Panc1 (cell line): ENCODE data around the gene FAM9A.

ENCODE experiments used
- CTCF ChIP-seq: fragments of 450-650 bp; IDR thresholded peaks from 2 replicates; pipeline ENCODE4 v1.5.1; 2017; ENCODE audit warnings: mild to moderate bottlenecking
- POLR2AphosphoS5 ChIP-seq: IDR thresholded peaks from 2 replicates; pipeline ENCODE4 v1.6.1; 2012; ENCODE audit warnings: mild to moderate bottlenecking, low read depth, low read length, moderate library complexity
- SIN3A ChIP-seq: IDR thresholded peaks from 2 replicates; pipeline ENCODE4 v1.6.1; 2012; ENCODE audit warnings: low read depth, mild to moderate bottlenecking, low read length, moderate library complexity, borderline replicate concordance; ENCODE audit not compliant: insufficient read depth
- TCF7L2 ChIP-seq: IDR thresholded peaks from 2 replicates; pipeline ENCODE4 v1.6.1; 2011; ENCODE audit warnings: mild to moderate bottlenecking, low read depth, low read length, inconsistent platforms

GRCh38 chrX:8784162-8784561 lies 17.0 kb downstream of the FAM9A start:
- TF ChIP-seq CTCF (no peak), POLR2AphosphoS5 (no peak), TCF7L2 (no peak), SIN3A (no peak)
